IMR-90 (cell line): ENCODE measurements around the gene ADGRA3. TPM values are rescaled to one million over a fixed set of nuclear protein-coding genes. Genes with fewer than 3 reads are reported as not detected.

Experiments
- ATAC-seq: fragments of 200-7000 bp; cut with Tn5 transposase; 2 replicates; pipeline ENCODE4 v1.9.1; 2020; ENCODE audit warnings: low read depth, mild to moderate bottlenecking, moderate library complexity
- BruUV-seq: library from RNA; stranded (reverse); fragments of 400-500 nt; replicated peaks from 2 replicates; lab custom pipeline; 2021; lab: Mats Ljungman, UMichigan
- CTCF ChIA-PET: fragments of 300-600 bp; formaldehyde crosslinking; extraction: SDS; loops from one replicate; lab custom pipeline; 2021; ENCODE audit warnings: antibody characterized with exemption; lab: Yijun Ruan, JAX
- POLR2A ChIA-PET: fragments of 300-600 bp; sonication (Branson Sonifier 250); formaldehyde crosslinking; loops from one replicate; lab custom pipeline; 2022; ENCODE audit warnings: antibody characterized with exemption; ENCODE audit not compliant: unreplicated experiment; lab: Charles Lee
- DNase-seq: peaks from one replicate; pipeline ENCODE4 v3.0.0; 2013
- H2AFZ ChIP-seq: replicated peaks from 2 replicates; pipeline ENCODE3; 2013; ENCODE audit warnings: low read length, mild to moderate bottlenecking; ENCODE audit not compliant: poor library complexity
- H2AK5ac ChIP-seq: 2 replicates; pipeline ENCODE4 v1.6.1; 2013; ENCODE audit warnings: low read depth, low read length, inconsistent platforms
- H2AK9ac ChIP-seq: replicated peaks from 2 replicates; pipeline ENCODE3; 2013; ENCODE audit warnings: mild to moderate bottlenecking, low read depth, low read length, moderate library complexity; ENCODE audit not compliant: poor library complexity
- H2BK120ac ChIP-seq: 2 replicates; pipeline ENCODE4 v1.6.1; 2013; ENCODE audit warnings: low read depth, low read length, inconsistent platforms
- H2BK15ac ChIP-seq: 3 replicates; pipeline ENCODE4 v1.6.1; 2013; ENCODE audit warnings: low read depth, low read length, inconsistent platforms
- H2BK20ac ChIP-seq: 2 replicates; pipeline ENCODE4 v1.6.1; 2013; ENCODE audit warnings: low read depth, mild to moderate bottlenecking, inconsistent platforms, low read length, moderate library complexity
- H2BK5ac ChIP-seq: 2 replicates; pipeline ENCODE4 v1.6.1; 2013; ENCODE audit warnings: mild to moderate bottlenecking, low read depth, low read length, inconsistent platforms; ENCODE audit not compliant: poor library complexity, severe bottlenecking
- H3K14ac ChIP-seq: replicated peaks from 2 replicates; pipeline ENCODE4 v1.6.1; 2013; ENCODE audit warnings: low read depth, low read length, inconsistent platforms
- H3K18ac ChIP-seq: 2 replicates; pipeline ENCODE4 v1.6.1; 2013; ENCODE audit warnings: low read depth, low read length, control low read depth
- H3K23ac ChIP-seq: 2 replicates; pipeline ENCODE4 v1.6.1; 2013; ENCODE audit warnings: low read depth, low read length, inconsistent platforms
- H3K27ac ChIP-seq: 2 replicates; pipeline ENCODE4 v1.5.1; 2013; ENCODE audit warnings: mild to moderate bottlenecking, control low read depth, low read length; ENCODE audit not compliant: insufficient read depth
- H3K27me3 ChIP-seq: 2 replicates; pipeline ENCODE4 v1.6.1; 2013; ENCODE audit warnings: low read length; ENCODE audit not compliant: control insufficient read depth, insufficient read depth
- H3K36me3 ChIP-seq: 2 replicates; pipeline ENCODE4 v1.6.1; 2013; ENCODE audit warnings: low read length, mixed read lengths; ENCODE audit not compliant: control insufficient read depth, insufficient read depth
- H3K4ac ChIP-seq: 2 replicates; pipeline ENCODE4 v1.6.1; 2013; ENCODE audit warnings: low read depth, low read length, inconsistent platforms
- H3K4me1 ChIP-seq: 2 replicates; pipeline ENCODE4 v1.6.1; 2013; ENCODE audit warnings: low read length, mixed read lengths; ENCODE audit not compliant: control insufficient read depth, insufficient read depth
- H3K4me2 ChIP-seq: 2 replicates; pipeline ENCODE4 v1.6.1; 2013; ENCODE audit warnings: low read depth, mild to moderate bottlenecking, control low read depth, low read length, moderate library complexity
- H3K4me3 ChIP-seq: 2 replicates; pipeline ENCODE4 v1.5.1; 2013; ENCODE audit warnings: low read depth, mild to moderate bottlenecking, control low read depth, low read length, moderate library complexity; ENCODE audit not compliant: insufficient read depth
- H3K56ac ChIP-seq: 2 replicates; pipeline ENCODE4 v1.6.1; 2013; ENCODE audit warnings: low read length, inconsistent platforms; ENCODE audit not compliant: insufficient read depth; ENCODE audit errors: extremely low read depth
- H3K79me1 ChIP-seq, 2 experiments: 2 replicates each; pipeline ENCODE4 v1.6.1; 2013; ENCODE audit warnings: low read length in 2 of 2, inconsistent platforms in 1 of 2, low read depth in 1 of 2
- H3K9ac ChIP-seq: 2 replicates; pipeline ENCODE4 v1.6.1; 2013; ENCODE audit warnings: low read depth, low read length, control low read depth
- H3K9me1 ChIP-seq: 2 replicates; pipeline ENCODE4 v1.6.1; 2013; ENCODE audit warnings: low read length, inconsistent platforms; ENCODE audit not compliant: insufficient read depth
- H3K9me3 ChIP-seq: 2 replicates; pipeline ENCODE4 v1.6.1; 2013; ENCODE audit warnings: low read length; ENCODE audit not compliant: control insufficient read depth, insufficient read depth
- H4K20me1 ChIP-seq: 2 replicates; pipeline ENCODE4 v1.6.1; 2013; ENCODE audit warnings: low read length, inconsistent platforms; ENCODE audit not compliant: insufficient read depth
- H4K5ac ChIP-seq: 2 replicates; pipeline ENCODE4 v1.6.1; 2013; ENCODE audit warnings: mild to moderate bottlenecking, low read depth, low read length, control low read depth
- H4K8ac ChIP-seq, 2 experiments: 2 replicates each; pipeline ENCODE4 v1.6.1; 2013; ENCODE audit warnings: low read depth in 2 of 2, low read length in 2 of 2, control low read depth in 1 of 2, inconsistent platforms in 1 of 2
- H4K91ac ChIP-seq: 2 replicates; pipeline ENCODE4 v1.6.1; 2013; ENCODE audit warnings: low read depth, low read length, inconsistent platforms; ENCODE audit not compliant: insufficient read depth
- BHLHE40 ChIP-seq: fragments of 150-350 bp; IDR thresholded peaks from 2 replicates; pipeline ENCODE4 v1.6.1; 2016; ENCODE audit warnings: mild to moderate bottlenecking, low read depth, low read length
- CHD1 ChIP-seq: IDR thresholded peaks from 2 replicates; pipeline ENCODE4 v1.6.1; 2012; ENCODE audit warnings: low read depth, low read length, improper control_type of control experiment
- MAZ ChIP-seq: IDR thresholded peaks from 2 replicates; pipeline ENCODE4 v1.6.1; 2012; ENCODE audit warnings: low read depth, mild to moderate bottlenecking, low read length, improper control_type of control experiment, moderate library complexity, borderline replicate concordance
- MXI1 ChIP-seq: IDR thresholded peaks from 2 replicates; pipeline ENCODE4 v1.6.1; 2012; ENCODE audit warnings: low read depth, mild to moderate bottlenecking, low read length, moderate library complexity, borderline replicate concordance
- NFE2L2 ChIP-seq: fragments of 150-350 bp; IDR thresholded peaks from 2 replicates; pipeline ENCODE4 v1.6.1; 2016; ENCODE audit warnings: low read depth, mild to moderate bottlenecking, low read length
- POLR2A ChIP-seq: IDR thresholded peaks from 2 replicates; pipeline ENCODE4 v1.6.1; 2012; ENCODE audit warnings: mild to moderate bottlenecking, low read depth, low read length
- RAD21 ChIP-seq: IDR thresholded peaks from 2 replicates; pipeline ENCODE4 v1.6.1; 2012; ENCODE audit warnings: low read length, improper control_type of control experiment
- RCOR1 ChIP-seq: IDR thresholded peaks from 2 replicates; pipeline ENCODE4 v1.6.1; 2012; ENCODE audit warnings: mild to moderate bottlenecking, low read length, improper control_type of control experiment; ENCODE audit not compliant: insufficient replicate concordance
- RFX5 ChIP-seq: IDR thresholded peaks from 2 replicates; pipeline ENCODE4 v1.8.0; 2012; ENCODE audit warnings: low read depth, mild to moderate bottlenecking, low read length, moderate library complexity
- SMC3 ChIP-seq: fragments of 150-350 bp; IDR thresholded peaks from 2 replicates; pipeline ENCODE4 v1.6.1; 2016; ENCODE audit warnings: low read depth, mild to moderate bottlenecking, antibody characterized with exemption, low read length, moderate library complexity
- WGBS, 2 experiments: methylation state at CpG; one replicate each; pipeline versions ENCODE4 v1.1.5 to v1.1.7; 2013; ENCODE audit warnings: missing lambda C conversion rate in 2 of 2; ENCODE audit not compliant: insufficient read length in 1 of 2; ENCODE audit errors: extremely low coverage in 2 of 2; 5-methylcytosine and 5-hydroxymethylcytosine counted together
- dilution Hi-C: fragments of 300-500 bp; cut with HindIII; formaldehyde crosslinking; loops from one replicate; pipeline ENCODE4 v1.14.3; 2018; ENCODE audit warnings: low sequenced_read_pairs; ENCODE audit not compliant: unreplicated experiment
- in situ Hi-C: fragments of 300-500 bp; cut with MboI; formaldehyde crosslinking; loops from 3 replicates; pipeline ENCODE4 v1.14.3; 2019; ENCODE audit warnings: low sequenced_read_pairs, inconsistent platforms, mixed read lengths
- intact Hi-C: fragments of 100-400 bp; cut with micrococcal nuclease; formaldehyde crosslinking; loops from 2 replicates; pipeline ENCODE4 v1.10.0; 2022
- polyA plus RNA-seq, 3 experiments: library from polyadenylated mRNA; depleted of rRNA; stranded (reverse); fragments of >200 nt; gene quantifications; 2 replicates each; pipeline ENCODE4 v1.2.3, GENCODE V29; 2012; ENCODE audit warnings: low replicate concordance in 1 of 3
- total RNA-seq: library from RNA; depleted of rRNA; stranded (reverse); fragments of >200 nt; gene quantifications from 2 replicates; pipeline ENCODE4 v1.2.3, GENCODE V29; 2012
- TF ChIP-seq, protein P1 (sequence below): conservative IDR thresholded peaks from 2 replicates; pipeline ENCODE4 v1.5.1; 2012; ENCODE audit warnings: mild to moderate bottlenecking, low read depth, low read length, improper control_type of control experiment
- TF ChIP-seq, protein P2 (sequence below): fragments of 150-350 bp; IDR thresholded peaks from 2 replicates; pipeline ENCODE4 v1.6.1; 2017; ENCODE audit warnings: mild to moderate bottlenecking, antibody characterized with exemption, low read length, low read depth

The ADGRA3 gene
- total and polyA plus RNA-seq, 2 of the 4 experiments (the other 2 are of a cell fraction) = 20.1 to 28.0 TPM

DNA sequence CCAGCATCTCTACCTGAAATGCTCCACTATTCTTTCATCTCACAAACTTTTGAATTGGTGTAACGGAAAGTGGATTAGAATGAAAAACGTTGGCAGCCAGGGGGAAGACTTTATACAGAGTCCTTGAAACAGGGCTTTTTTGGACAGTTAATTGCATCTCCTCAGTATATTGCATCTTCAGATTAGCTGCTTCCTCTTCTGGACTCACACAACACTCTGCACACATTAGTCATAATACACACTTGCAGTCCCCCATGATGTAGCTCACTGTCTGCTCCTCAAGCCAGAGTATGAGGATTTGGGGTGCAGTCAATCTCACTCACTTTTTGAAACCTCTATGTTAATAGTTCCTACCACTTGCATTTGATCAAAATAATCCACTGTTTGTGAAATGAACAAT is 101.0 kb downstream of the ADGRA3 start:
- no peak overlapping the region for H3K14ac ChIP-seq
- WGBS, 2 experiments = no CpG with 5 or more reads among the region's 2 CpGs
- no peak overlapping the region for H4K8ac ChIP-seq
- no peak for ATAC-seq
- in situ Hi-C loops = loop anchor here (5.0 kb wide), 1 partner anchor 192 kb away; no protein-coding TSS in a partner anchor
- no peak overlapping the region for H2AK5ac ChIP-seq
- H3K27ac ChIP-seq = no peak overlapping the region
- H2AK9ac ChIP-seq = no peak overlapping the region
- peaks cover 6% of the 10 kb centered on the region for H3K36me3 ChIP-seq
- no peaks in the 10 kb centered on the region; the same call in 1 of the 2 replicates for H3K9me1 ChIP-seq
- dilution Hi-C loops = no loop called here
- no peak for DNase-seq
- no peaks in the 10 kb centered on the region for H3K27me3 ChIP-seq
- POLR2A ChIA-PET = no interaction called here
- H2BK5ac ChIP-seq = no peak overlapping the region
- H2BK15ac ChIP-seq = no peak overlapping the region
- H3K4me3 ChIP-seq = no peak overlapping the region
- no peak overlapping the region for H3K18ac ChIP-seq
- intact Hi-C loops = loop anchor here (5.0 kb wide), 1 partner anchor 102 kb away; the partner anchor contains the start of gene ADGRA3
- no peaks in the 10 kb centered on the region for H4K20me1 ChIP-seq
- H2AFZ ChIP-seq = no peak overlapping the region
- no peaks in the 10 kb centered on the region for H3K79me1 ChIP-seq
- H3K9me3 ChIP-seq = no peaks in the 10 kb centered on the region
- no peak for TF ChIP-seq MAZ
- TF ChIP-seq, protein P1, sequence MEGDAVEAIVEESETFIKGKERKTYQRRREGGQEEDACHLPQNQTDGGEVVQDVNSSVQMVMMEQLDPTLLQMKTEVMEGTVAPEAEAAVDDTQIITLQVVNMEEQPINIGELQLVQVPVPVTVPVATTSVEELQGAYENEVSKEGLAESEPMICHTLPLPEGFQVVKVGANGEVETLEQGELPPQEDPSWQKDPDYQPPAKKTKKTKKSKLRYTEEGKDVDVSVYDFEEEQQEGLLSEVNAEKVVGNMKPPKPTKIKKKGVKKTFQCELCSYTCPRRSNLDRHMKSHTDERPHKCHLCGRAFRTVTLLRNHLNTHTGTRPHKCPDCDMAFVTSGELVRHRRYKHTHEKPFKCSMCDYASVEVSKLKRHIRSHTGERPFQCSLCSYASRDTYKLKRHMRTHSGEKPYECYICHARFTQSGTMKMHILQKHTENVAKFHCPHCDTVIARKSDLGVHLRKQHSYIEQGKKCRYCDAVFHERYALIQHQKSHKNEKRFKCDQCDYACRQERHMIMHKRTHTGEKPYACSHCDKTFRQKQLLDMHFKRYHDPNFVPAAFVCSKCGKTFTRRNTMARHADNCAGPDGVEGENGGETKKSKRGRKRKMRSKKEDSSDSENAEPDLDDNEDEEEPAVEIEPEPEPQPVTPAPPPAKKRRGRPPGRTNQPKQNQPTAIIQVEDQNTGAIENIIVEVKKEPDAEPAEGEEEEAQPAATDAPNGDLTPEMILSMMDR = no peak
- no peak for TF ChIP-seq POLR2A
- TF ChIP-seq, protein P2, sequence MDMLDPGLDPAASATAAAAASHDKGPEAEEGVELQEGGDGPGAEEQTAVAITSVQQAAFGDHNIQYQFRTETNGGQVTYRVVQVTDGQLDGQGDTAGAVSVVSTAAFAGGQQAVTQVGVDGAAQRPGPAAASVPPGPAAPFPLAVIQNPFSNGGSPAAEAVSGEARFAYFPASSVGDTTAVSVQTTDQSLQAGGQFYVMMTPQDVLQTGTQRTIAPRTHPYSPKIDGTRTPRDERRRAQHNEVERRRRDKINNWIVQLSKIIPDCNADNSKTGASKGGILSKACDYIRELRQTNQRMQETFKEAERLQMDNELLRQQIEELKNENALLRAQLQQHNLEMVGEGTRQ = no peak
- no peak for TF ChIP-seq NFE2L2
- no peak for TF ChIP-seq MXI1
- no peak for TF ChIP-seq RCOR1
- TF ChIP-seq RFX5 = no peak
- TF ChIP-seq RAD21 = no peak
- TF ChIP-seq BHLHE40 = no peak
- TF ChIP-seq CHD1 = no peak
- TF ChIP-seq SMC3 = no peak
- no peaks in the 10 kb centered on the region for H3K4me1 ChIP-seq
- BruUV-seq = no TSS peak
- H4K5ac ChIP-seq = no peak overlapping the region
- H3K9ac ChIP-seq = no peak overlapping the region
- H2BK120ac ChIP-seq = no peak overlapping the region
- no peak overlapping the region for H3K56ac ChIP-seq
- CTCF ChIA-PET = no interaction called here
- H2BK20ac ChIP-seq = no peak overlapping the region
- no peak overlapping the region for H3K4ac ChIP-seq
- no peak overlapping the region for H3K23ac ChIP-seq
- H3K4me2 ChIP-seq = no peak overlapping the region
- H4K91ac ChIP-seq = no peak overlapping the region
